Putamen (tissue), 1 donor: ENCODE measurements around the gene HDDC3.

Source experiments
- DNase-seq: peaks from one replicate; pipeline ENCODE4 v3.0.0-alpha.2; 2016; ENCODE audit warnings: low spot score

HDDC3 gene

GRCh38 chr15:90931828-90932659 is at the start of gene HDDC3:
HDDC3 (minus strand) TSS chr15:90932549; CDS start chr15:90932540, 9 bp downstream.
- DNase-seq = peak; percentile 84

- no peak for DNase-seq
Observed at GRCh38 chr15:90982135-90982534, 49.8 kb upstream of the HDDC3 start.

GRCh38 chr15:90981681-90982080 is 49.3 kb upstream of the HDDC3 start:
- DNase-seq = no peak

GRCh38 chr15:90979582-90979981 is 47.2 kb upstream of the HDDC3 start:
- no peak for DNase-seq

GRCh38 chr15:90974216-90974615 is 41.9 kb upstream of the HDDC3 start:
- no peak for DNase-seq

GRCh38 chr15:90972133-90972532 is 39.8 kb upstream of the HDDC3 start:
- no peak for DNase-seq

- no peak for DNase-seq
Observed at GRCh38 chr15:90970274-90970673, 37.9 kb upstream of the HDDC3 start.

- DNase-seq = no peak
Observed at GRCh38 chr15:90968434-90968833, 36.1 kb upstream of the HDDC3 start.

- no peak for DNase-seq
Observed at GRCh38 chr15:90967206-90967605, 34.9 kb upstream of the HDDC3 start.

GRCh38 chr15:90966262-90966661 is 33.9 kb upstream of the HDDC3 start:
- DNase-seq = no peak

- no peak for DNase-seq
Observed at GRCh38 chr15:90962021-90962420, 29.7 kb upstream of the HDDC3 start.

- DNase-seq = no peak
Observed at GRCh38 chr15:90960298-90961091, 28.1 kb upstream of the HDDC3 start.

GRCh38 chr15:90959894-90960293 is 27.5 kb upstream of the HDDC3 start:
- peak; percentile 56 for DNase-seq

GRCh38 chr15:90959028-90959595 is 26.8 kb upstream of the HDDC3 start:
- no peak for DNase-seq

- DNase-seq = no peak
Observed at GRCh38 chr15:90957791-90958190, 25.4 kb upstream of the HDDC3 start.

- DNase-seq = no peak
Observed at GRCh38 chr15:90957031-90957790, 24.9 kb upstream of the HDDC3 start.

- DNase-seq = peak; percentile 53
Observed at GRCh38 chr15:90956274-90957030, 24.1 kb upstream of the HDDC3 start.

- DNase-seq = no peak
Observed at GRCh38 chr15:90955624-90956273, 23.4 kb upstream of the HDDC3 start.

- peak; percentile 94 for DNase-seq
Observed at GRCh38 chr15:90954712-90955623, 22.6 kb upstream of the HDDC3 start, which contains the start of gene RCCD1. RCCD1 (plus strand) TSS chr15:90954884; CDS start chr15:90956735, 1,851 bp downstream.
